Activated T-cell treated with anti-CD3 and anti-CD28 coated beads, Interleukin-2, amount 50 U/mL, for 72 hours (primary cell): Measurements from ENCODE around the gene L3MBTL3. TPM values are rescaled to one million over a fixed set of nuclear protein-coding genes. Genes with fewer than 3 reads are reported as not detected.
"Not testable (repeated sequence)": the region's sequence is repeated elsewhere in the genome, so short reads cannot be mapped to it uniquely, and the experiment has no call there.

Experiments used
- ATAC-seq, 2 donors: fragments of 150-1000 bp; cut with Tn5 transposase; replicated peaks in 1 of 2; 2 replicates each; pipeline ENCODE4 v1.10.0; 2021; ENCODE audit warnings: moderate library complexity in 2 of 2, mild to moderate bottlenecking in 1 of 2
- DNase-seq, 2 donors: peaks; one replicate each; pipeline ENCODE4 v3.0.0; 2021 to 2022; ENCODE audit warnings: mixed read lengths in 1 of 2
- H3K27ac Mint-ChIP-seq: one replicate; pipeline ENCODE4 v1.8.0; 2022; ENCODE audit warnings: mild to moderate bottlenecking, moderate library complexity, mixed read lengths
- H3K27me3 Mint-ChIP-seq: one replicate; pipeline ENCODE4 v1.8.0; 2022; ENCODE audit warnings: low read depth, mixed read lengths
- H3K36me3 Mint-ChIP-seq, 2 donors: one replicate each; pipeline ENCODE4 v1.8.0; 2022; ENCODE audit warnings: mixed read lengths in 2 of 2, mild to moderate bottlenecking in 1 of 2; ENCODE audit not compliant: insufficient read depth in 2 of 2
- H3K4me1 Mint-ChIP-seq: one replicate; pipeline ENCODE4 v1.8.0; 2022; ENCODE audit warnings: low read depth, mixed read lengths
- H3K4me3 Mint-ChIP-seq, 2 donors: one replicate each; pipeline ENCODE4 v1.8.0; 2022; ENCODE audit warnings: mild to moderate bottlenecking in 2 of 2, mixed read lengths in 2 of 2, moderate library complexity in 2 of 2
- H3K9me3 Mint-ChIP-seq, 2 donors: one replicate each; pipeline ENCODE4 v1.8.0; 2022; ENCODE audit warnings: mixed read lengths in 2 of 2
- total RNA-seq, 2 donors: library from RNA; stranded (reverse); gene quantifications; one replicate each; pipeline ENCODE4 v1.2.3, GENCODE V29; 2022

L3MBTL3 gene
- total RNA-seq, 2 donors from 2014 or later = 9.1 to 10.9 TPM

DNA sequence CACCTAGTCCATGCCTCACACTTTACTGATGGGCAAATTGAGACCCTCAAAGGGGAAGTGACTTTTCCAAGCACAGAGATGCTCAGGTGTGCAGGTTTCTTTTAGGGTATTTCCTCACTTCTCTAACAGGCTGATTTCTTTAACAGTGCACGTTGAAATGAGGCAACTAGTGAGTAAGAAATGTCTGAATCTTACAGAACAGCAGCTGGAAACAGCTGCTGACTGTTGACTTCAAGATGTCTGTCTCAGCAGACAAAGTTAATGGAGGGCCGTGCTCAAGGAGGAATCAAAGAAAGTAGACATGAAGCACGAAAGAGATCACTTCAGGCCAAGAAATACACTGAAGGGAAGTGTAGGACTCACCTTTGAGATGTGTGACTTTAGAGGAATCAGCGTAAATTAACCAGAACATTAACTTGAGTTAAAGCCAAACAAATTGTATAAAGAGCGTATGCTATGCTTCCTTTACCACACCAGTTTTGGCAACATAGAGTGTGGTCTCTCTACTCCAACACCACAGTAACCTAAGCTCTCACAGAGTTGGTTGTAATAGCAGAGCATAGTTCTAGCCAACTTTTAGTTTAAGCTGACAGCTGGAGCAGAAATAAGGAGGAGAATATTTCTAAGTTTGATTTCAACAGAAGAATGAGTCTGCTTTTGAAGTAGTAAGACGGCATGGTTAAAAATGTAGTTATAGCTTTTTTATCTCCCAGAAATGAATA, 143.5 kb downstream of the L3MBTL3 start:
- no peak overlapping the region for H3K27ac Mint-ChIP-seq
- DNase-seq (no peak), ATAC-seq (no peak)
- H3K9me3 Mint-ChIP-seq = peaks cover 1 to 5% of the 10 kb centered on the region in 2 donors
- H3K27me3 Mint-ChIP-seq = no peaks in the 10 kb centered on the region
- peaks cover 2 to 6% of the 10 kb centered on the region in 2 donors for H3K36me3 Mint-ChIP-seq
- H3K4me1 Mint-ChIP-seq = peaks cover 6% of the 10 kb centered on the region
- no peak overlapping the region for H3K4me3 Mint-ChIP-seq

DNA sequence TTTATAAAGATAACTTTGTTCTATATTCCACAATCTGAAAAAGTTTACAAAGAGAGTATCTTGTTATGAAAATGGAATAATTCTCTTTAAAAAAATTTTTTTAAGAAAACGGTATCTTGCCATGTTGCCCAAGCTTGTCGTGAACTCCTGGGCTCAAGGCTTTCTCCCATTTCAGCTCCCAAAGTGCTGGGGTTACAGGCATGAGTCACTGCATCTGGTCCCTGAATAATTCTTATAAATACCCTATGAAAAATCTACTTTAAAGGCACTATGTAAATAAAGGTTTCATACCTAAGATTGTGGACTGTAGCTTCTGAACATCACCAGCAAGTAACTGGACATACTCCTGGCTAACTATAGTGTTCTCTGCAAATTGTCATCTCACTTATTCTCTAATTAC, 144.0 kb downstream of the L3MBTL3 start:
- peaks cover 1 to 6% of the 10 kb centered on the region in 2 donors for H3K9me3 Mint-ChIP-seq
- DNase-seq (no peak), ATAC-seq (no peak)
- no peaks in the 10 kb centered on the region for H3K27me3 Mint-ChIP-seq
- no peak overlapping the region for H3K4me3 Mint-ChIP-seq
- H3K4me1 Mint-ChIP-seq = peaks cover 6% of the 10 kb centered on the region
- peaks cover 2 to 6% of the 10 kb centered on the region in 2 donors for H3K36me3 Mint-ChIP-seq
- no peak overlapping the region for H3K27ac Mint-ChIP-seq

DNA sequence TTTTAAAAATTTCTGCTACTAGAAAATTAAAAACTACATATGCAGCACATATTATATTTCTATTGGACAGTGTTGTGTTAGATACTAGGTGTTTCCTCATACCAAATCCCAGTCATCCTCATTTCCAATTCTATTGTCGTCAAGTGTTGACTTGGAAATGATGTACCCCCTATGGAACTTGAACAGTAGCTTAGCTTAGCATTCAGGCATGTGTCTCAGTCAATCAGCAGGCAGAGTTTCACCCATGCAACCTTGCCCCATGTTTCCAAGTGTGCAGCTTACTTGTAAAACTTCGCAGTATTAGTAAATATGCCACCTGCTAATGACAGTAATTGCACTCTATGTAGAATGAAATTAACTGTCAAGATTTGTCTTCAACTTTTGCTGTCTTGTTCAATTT, 144.9 kb downstream of the L3MBTL3 start:
- no peak overlapping the region for H3K4me3 Mint-ChIP-seq
- H3K9me3 Mint-ChIP-seq = peaks cover 1 to 6% of the 10 kb centered on the region in 2 donors
- no peak overlapping the region for H3K27ac Mint-ChIP-seq
- H3K4me1 Mint-ChIP-seq = peaks cover 6% of the 10 kb centered on the region
- ATAC-seq = no peak
- peaks cover 0 to 4% of the 10 kb centered on the region in 2 donors for H3K36me3 Mint-ChIP-seq
- no peak for DNase-seq
- H3K27me3 Mint-ChIP-seq = no peaks in the 10 kb centered on the region

DNA sequence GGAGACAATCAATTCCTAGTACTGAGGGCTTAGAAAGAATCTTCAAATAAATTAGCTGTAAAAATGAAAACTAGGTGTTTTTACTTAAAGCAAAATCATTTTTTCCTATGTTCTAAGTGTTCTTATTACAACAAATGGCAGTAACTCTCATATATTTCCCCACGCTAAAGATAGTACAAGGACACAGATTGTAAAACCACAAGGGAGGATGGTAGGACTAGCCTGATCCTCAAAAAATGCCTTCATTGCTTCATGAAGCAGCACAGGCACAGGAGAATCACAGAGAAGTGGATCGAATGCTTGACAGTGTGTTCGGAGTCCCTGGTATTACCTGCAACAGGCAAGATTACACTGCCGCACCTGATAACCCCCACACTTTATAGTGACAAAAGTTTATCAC, 145.9 kb downstream of the L3MBTL3 start:
- peak overlapping the region; percentile 19 for H3K27ac Mint-ChIP-seq
- no peak for ATAC-seq
- DNase-seq = no peak
- H3K4me3 Mint-ChIP-seq = no peak overlapping the region
- peaks cover 1 to 4% of the 10 kb centered on the region in 2 donors for H3K9me3 Mint-ChIP-seq
- peaks cover 0 to 4% of the 10 kb centered on the region in 2 donors for H3K36me3 Mint-ChIP-seq
- no peaks in the 10 kb centered on the region for H3K27me3 Mint-ChIP-seq
- peaks cover 6% of the 10 kb centered on the region for H3K4me1 Mint-ChIP-seq

DNA sequence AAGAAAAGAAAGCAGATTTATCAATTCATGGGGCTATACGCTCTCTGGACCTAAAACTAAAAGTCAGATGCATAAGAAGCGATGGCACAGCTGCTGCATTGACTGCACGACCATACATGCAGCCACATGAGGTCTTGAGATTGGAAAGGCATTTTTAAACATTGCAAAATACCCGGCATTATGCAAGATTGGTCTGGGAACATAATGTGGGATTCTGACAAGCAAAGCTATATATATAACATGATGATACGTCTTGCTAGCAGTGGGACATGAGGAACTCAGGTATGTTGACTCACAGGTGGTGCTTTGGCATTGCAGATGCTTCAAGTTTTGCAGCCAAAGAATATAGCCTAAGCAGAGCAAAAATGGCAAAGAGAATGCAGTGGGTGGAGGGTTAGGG, 149.3 kb downstream of the L3MBTL3 start:
- no peak overlapping the region for H3K4me3 Mint-ChIP-seq
- no peak overlapping the region for H3K27ac Mint-ChIP-seq
- ATAC-seq (no peak), DNase-seq (no peak)
- H3K9me3 Mint-ChIP-seq = peaks cover 13 to 15% of the 10 kb centered on the region in 2 donors
- H3K36me3 Mint-ChIP-seq = peaks cover 9% of the 10 kb centered on the region in 2 donors
- no peaks in the 10 kb centered on the region for H3K27me3 Mint-ChIP-seq
- H3K4me1 Mint-ChIP-seq = peaks cover 6% of the 10 kb centered on the region

DNA sequence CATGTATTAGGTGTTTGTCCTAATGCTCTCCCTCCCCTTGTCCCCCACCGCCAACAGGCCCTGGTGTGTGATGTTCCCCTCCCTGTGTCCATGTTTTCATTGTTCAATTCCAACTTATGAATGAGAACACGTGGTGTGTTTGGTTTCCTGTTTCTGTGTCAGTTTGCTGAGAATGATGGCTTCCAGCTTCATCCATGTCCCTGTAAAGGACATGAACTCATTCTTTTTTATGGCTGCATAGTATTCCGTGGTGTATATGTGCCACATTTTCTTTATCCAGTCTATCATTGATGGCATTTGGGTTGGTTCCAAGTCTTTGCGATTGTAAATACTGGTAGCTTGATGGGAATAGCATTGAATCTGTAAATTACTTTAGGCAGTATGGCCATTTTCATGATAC, 151.8 kb downstream of the L3MBTL3 start:
- not testable (repeated sequence) for H3K27me3 Mint-ChIP-seq, DNase-seq, H3K4me3 Mint-ChIP-seq, ATAC-seq, H3K4me1 Mint-ChIP-seq, H3K27ac Mint-ChIP-seq
- H3K9me3 Mint-ChIP-seq = peaks cover 18% of the 10 kb centered on the region in 2 donors
- peaks cover 12% of the 10 kb centered on the region in 2 donors for H3K36me3 Mint-ChIP-seq

DNA sequence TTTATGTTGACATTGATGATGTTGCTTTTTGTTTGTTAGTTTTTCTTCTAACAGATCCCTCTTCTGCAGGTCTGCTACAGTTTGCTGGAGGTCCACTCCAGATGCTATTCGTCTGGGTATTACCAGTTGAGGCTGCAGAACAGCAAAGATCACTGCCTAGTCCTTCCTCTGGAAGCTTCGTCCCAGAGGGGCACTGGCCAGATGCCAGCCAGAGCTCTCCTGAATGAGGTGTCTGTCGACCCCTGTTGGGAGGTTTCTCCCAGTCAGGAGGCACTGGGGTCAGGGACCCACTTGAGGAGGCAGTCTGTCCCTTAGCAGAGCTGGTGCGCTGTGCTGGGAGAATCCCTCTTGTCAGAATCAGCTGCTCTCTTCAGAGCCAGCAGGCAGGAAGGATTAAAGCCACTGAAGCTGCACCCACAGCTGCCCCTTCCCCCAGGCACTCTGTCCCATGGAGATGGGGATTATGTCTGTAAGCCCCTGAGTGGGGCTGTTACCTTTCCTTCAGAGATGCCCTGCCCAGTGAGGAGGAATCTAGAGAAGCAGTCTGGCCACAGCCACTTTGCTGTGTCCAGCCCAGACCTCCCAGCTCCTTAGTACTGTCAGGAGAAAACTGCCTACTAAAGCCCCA, 155.1 kb downstream of the L3MBTL3 start:
- not testable (repeated sequence) for ATAC-seq, H3K27ac Mint-ChIP-seq, DNase-seq, H3K27me3 Mint-ChIP-seq, H3K4me3 Mint-ChIP-seq
- Mint-ChIP-seq H3K4me1 (peaks cover 18% of the 10 kb centered on the region), H3K36me3 (peaks cover 10 to 12% of the 10 kb centered on the region in 2 donors), H3K9me3 (peaks cover 14 to 18% of the 10 kb centered on the region in 2 donors)

DNA sequence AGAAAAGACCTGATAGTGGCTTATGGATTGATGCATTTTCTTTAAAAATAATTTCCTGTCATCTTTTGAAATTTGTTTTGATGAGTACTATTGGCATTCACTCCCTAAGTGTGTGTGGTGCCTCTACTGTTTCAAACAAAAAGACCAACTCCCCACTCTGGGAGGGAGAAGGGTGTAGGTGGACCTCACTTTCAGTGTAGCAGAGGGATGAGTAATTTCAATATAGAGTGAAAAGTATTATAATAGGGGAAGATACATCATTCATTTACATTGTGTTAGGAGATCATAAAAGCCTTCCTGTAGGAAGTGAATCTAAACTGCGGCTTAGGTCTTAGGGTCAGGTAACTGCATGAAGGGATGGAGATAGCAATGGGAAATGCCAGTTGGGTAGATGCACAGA, 158.0 kb downstream of the L3MBTL3 start:
- peaks cover 18% of the 10 kb centered on the region for H3K4me1 Mint-ChIP-seq
- DNase-seq (no peak), ATAC-seq (no peak)
- H3K4me3 Mint-ChIP-seq = no peak overlapping the region
- peaks cover 7% of the 10 kb centered on the region in 2 donors for H3K36me3 Mint-ChIP-seq
- H3K9me3 Mint-ChIP-seq = peaks cover 6 to 11% of the 10 kb centered on the region in 2 donors
- H3K27me3 Mint-ChIP-seq = no peaks in the 10 kb centered on the region
- peak overlapping the region; percentile 18 for H3K27ac Mint-ChIP-seq

DNA sequence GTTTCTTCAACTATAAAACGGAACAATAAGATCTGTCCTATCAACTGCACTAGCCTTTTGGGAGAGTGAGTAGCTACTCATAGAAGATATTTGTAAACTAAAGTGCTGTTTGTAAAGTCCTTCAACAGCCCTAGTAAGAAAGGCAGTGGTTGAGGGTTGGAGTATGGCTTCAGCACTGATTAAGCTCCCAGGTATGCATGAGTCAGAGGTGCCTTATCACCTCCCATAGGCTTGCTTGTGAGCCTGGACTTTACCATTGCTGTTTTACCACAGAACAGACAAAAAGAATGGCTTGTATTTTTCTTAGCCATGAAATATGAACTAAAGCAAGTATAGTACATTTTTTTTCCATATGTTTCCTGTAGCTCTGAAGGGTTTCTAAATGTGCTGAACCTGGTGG, 160.3 kb downstream of the L3MBTL3 start:
- Mint-ChIP-seq H3K4me3 (no peak overlapping the region), H3K4me1 (peaks cover 22% of the 10 kb centered on the region), H3K9me3 (no peaks in the 10 kb centered on the region), H3K36me3 (no peaks in the 10 kb centered on the region), H3K27ac (no peak overlapping the region), H3K27me3 (no peaks in the 10 kb centered on the region)
- no peak for DNase-seq
- ATAC-seq = peak in 1 of 2 donors; percentile 69

DNA sequence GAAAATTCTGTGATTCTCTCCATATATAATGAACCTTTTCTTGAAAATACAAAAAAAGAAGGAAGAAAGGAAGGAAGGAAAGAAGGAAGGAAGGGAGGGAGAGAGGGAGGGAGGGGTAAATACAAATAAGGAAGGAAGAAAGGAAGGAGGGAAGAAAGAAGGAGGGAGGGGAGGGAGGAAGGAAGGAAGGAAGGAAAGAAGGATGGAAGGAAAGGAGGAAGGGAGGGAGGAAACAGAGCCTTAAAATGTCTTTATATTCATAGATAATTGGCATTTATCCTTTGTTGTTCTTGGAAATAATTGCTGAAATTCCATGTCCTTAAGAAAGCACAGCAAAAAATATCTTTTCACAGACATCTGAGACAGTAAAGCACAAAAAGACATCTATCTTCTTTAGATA, 164.1 kb downstream of the L3MBTL3 start:
- ATAC-seq (no peak), DNase-seq (no peak)
- Mint-ChIP-seq H3K27ac (no peak overlapping the region), H3K4me3 (no peak overlapping the region), H3K27me3 (no peaks in the 10 kb centered on the region), H3K4me1 (peaks cover 40% of the 10 kb centered on the region), H3K36me3 (no peaks in the 10 kb centered on the region), H3K9me3 (no peaks in the 10 kb centered on the region)

DNA sequence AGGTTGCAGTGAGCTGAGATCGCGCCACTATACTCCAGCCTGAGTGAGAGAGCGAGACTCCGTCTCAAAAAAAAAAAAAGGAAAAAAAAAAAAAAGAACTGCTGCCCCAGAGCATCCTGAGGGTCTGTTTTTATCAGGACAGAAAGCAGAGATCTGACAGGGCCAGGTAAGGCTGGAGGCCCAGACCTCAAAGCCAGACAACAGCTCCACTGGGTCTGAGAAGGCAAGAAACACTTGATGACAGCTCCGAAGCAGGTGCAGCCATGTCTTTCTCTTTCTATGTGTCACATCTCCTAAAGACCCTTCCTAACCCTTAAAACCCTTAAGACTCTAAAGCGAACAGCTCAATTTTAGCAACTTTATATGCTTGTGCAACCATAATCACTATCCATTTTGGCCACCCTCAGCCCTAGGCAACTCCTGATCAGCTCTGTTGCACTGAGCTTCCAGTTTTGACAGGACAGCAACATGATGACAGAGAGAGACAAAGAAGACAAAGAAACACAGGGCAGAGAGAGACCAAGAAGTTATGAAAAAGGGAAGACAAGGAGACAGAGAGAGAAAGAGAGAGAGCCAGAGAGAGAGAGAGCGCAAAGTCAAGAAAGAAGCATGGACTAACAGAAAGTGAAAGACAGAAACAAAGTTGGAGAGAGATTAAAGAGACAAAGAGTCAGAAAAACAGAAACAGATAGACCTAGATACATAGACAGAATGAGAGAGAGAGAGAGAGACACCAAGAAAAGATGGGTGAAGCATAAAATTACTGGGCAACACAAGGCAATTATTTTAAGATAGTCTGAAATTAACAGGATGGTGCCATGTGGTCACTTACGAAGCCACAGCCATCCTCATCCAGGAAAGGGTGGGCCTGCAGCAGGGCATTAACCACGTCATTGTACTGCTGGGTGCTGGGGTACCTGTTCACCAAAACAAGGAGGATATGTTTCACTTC, 165.2 kb downstream of the L3MBTL3 start:
- peak overlapping the region; percentile 59 to 71 for H3K4me3 Mint-ChIP-seq
- DNase-seq = peak; percentile 21 to 37
- peak overlapping the region; percentile 77 for H3K27ac Mint-ChIP-seq
- no peaks in the 10 kb centered on the region for H3K27me3 Mint-ChIP-seq
- peak; percentile 73 to 79 for ATAC-seq
- H3K36me3 Mint-ChIP-seq = no peaks in the 10 kb centered on the region
- H3K9me3 Mint-ChIP-seq = no peaks in the 10 kb centered on the region
- peaks cover 47% of the 10 kb centered on the region for H3K4me1 Mint-ChIP-seq

DNA sequence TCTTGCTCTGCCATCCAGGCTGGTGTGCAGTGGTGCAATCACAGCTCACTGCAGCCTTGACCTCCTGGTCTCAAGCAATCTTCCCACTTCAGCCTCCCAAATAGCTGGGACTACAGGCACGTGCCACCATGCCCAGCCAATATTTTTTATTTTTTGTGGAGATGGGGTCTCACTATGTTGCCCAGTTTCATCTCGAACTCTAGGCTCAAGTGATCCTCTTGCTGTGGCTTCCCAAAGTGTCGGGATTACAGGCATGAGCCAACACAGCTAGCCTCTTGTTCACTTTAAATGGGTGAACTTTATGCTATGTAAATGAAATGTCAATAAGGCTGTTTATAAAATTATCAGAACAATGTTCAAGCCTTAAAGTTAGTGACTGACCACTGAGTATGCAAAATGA, 167.3 kb downstream of the L3MBTL3 start:
- ATAC-seq (no peak), DNase-seq (no peak)
- H3K36me3 Mint-ChIP-seq = no peaks in the 10 kb centered on the region
- H3K4me3 Mint-ChIP-seq = no peak overlapping the region
- H3K9me3 Mint-ChIP-seq = no peaks in the 10 kb centered on the region
- no peak overlapping the region for H3K27ac Mint-ChIP-seq
- no peaks in the 10 kb centered on the region for H3K27me3 Mint-ChIP-seq
- peaks cover 67% of the 10 kb centered on the region for H3K4me1 Mint-ChIP-seq
